Muscle layer of colon (tissue), 2 donors: ENCODE data around the gene MRPL28.

ENCODE experiments used
- H3K27ac ChIP-seq: one replicate; pipeline ENCODE4 v1.7.0; 2013; ENCODE audit warnings: low read depth, mild to moderate bottlenecking, low read length, moderate library complexity
- H3K27me3 ChIP-seq, 2 donors: one replicate each; pipeline ENCODE4 v1.7.0; 2013; ENCODE audit warnings: low read length in 2 of 2, mild to moderate bottlenecking in 2 of 2; ENCODE audit not compliant: insufficient read depth in 2 of 2, control insufficient read depth in 1 of 2
- H3K36me3 ChIP-seq: one replicate; pipeline ENCODE4 v1.7.0; 2013; ENCODE audit warnings: mild to moderate bottlenecking, low read length; ENCODE audit not compliant: insufficient read depth
- H3K4me1 ChIP-seq: one replicate; pipeline ENCODE4 v1.7.0; 2013; ENCODE audit warnings: mild to moderate bottlenecking, low read length; ENCODE audit not compliant: insufficient read depth
- H3K4me3 ChIP-seq, 2 donors: one replicate each; pipeline ENCODE4 v1.7.0; 2013; ENCODE audit warnings: low read length in 2 of 2, low read depth in 1 of 2, mild to moderate bottlenecking in 1 of 2, moderate library complexity in 1 of 2
- H3K9ac ChIP-seq: one replicate; pipeline ENCODE4 v1.7.0; 2013; ENCODE audit warnings: low read length
- H3K9me3 ChIP-seq: one replicate; pipeline ENCODE4 v1.7.0; 2013; ENCODE audit warnings: mild to moderate bottlenecking, low read length
- donor health status: abdominal sarcoma.
- donor health status: Adenocarcinoma of cecum.

The MRPL28 gene

DNA sequence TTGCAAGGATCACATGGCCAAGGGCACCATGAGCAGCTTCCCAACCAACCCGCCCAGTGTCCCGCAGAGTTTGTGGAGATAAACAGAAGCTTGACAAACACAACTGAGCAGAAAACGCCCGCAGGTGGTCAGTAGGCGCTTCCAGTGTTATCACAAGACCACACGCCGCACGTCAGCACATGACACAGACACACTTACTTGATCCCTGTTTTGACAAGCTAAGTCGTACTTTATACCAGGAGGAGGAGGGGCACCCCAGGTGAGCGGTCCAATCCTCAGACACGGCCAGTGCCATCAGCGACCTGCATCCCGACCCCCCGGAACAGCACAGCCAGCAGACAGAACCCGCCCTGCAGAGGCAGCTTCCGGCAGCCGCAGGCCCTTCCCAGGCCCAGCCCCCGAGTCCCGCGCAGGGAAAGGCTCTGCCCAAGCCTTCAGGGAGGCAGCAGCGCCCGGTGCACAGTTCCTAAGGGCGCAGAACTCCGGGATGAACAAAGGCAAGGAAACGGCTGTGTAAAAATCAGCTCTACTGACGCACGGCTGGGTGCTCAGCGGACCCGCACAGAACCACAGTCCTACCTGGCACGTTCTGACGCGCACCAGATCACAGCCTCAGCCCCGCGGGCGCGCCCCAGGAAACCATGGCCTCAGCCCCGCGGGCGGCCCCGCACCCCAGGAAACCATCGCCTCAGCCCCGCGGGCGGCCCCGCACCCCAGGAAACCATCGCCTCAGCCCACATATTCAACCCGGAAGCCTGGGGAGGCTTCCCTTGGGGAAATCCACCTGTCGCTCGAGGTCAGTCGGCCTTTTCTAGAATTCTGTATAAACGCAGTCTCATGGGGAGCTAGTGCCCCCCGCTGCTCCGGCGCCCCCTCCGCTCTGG, 45.6 kb downstream of the MRPL28 start:
- no peaks in the 10 kb centered on the region for H3K36me3 ChIP-seq

GRCh38 chr16:324201-324450, 46.2 kb downstream of the MRPL28 start:
- no peaks in the 10 kb centered on the region for H3K9me3 ChIP-seq
- no peaks in the 10 kb centered on the region for H3K27me3 ChIP-seq
- peaks cover 4% of the 10 kb centered on the region for H3K4me1 ChIP-seq
- no peak overlapping the region for H3K4me3 ChIP-seq
- H3K9ac ChIP-seq: no peak overlapping the region
- no peak overlapping the region for H3K27ac ChIP-seq
- no peaks in the 10 kb centered on the region for H3K36me3 ChIP-seq

More for the DNA sequence above, 45.6 kb downstream of the MRPL28 start:
- Histone ChIP-seq H3K9me3 (no peaks in the 10 kb centered on the region), H3K4me3 (no peak overlapping the region), H3K27ac (no peak overlapping the region), H3K9ac (no peak overlapping the region), H3K27me3 (no peaks in the 10 kb centered on the region), H3K4me1 (peaks cover 4% of the 10 kb centered on the region)

GRCh38 chr16:322476-323143, 47.7 kb downstream of the MRPL28 start:
- Histone ChIP-seq H3K4me1 (peaks cover 4% of the 10 kb centered on the region), H3K27ac (no peak overlapping the region), H3K4me3 (no peak overlapping the region), H3K27me3 (no peaks in the 10 kb centered on the region), H3K36me3 (no peaks in the 10 kb centered on the region), H3K9me3 (no peaks in the 10 kb centered on the region), H3K9ac (no peak overlapping the region)

GRCh38 chr16:321532-321931, 48.8 kb downstream of the MRPL28 start:
- H3K27ac ChIP-seq: no peak overlapping the region
- H3K27me3 ChIP-seq: no peaks in the 10 kb centered on the region
- H3K4me1 ChIP-seq: peaks cover 4% of the 10 kb centered on the region
- no peak overlapping the region for H3K4me3 ChIP-seq
- no peaks in the 10 kb centered on the region for H3K9me3 ChIP-seq
- H3K9ac ChIP-seq: no peak overlapping the region
- H3K36me3 ChIP-seq: no peaks in the 10 kb centered on the region

- Histone ChIP-seq H3K27ac (no peak overlapping the region), H3K36me3 (no peaks in the 10 kb centered on the region), H3K4me1 (no peaks in the 10 kb centered on the region), H3K27me3 (no peaks in the 10 kb centered on the region), H3K9me3 (no peaks in the 10 kb centered on the region), H3K9ac (no peak overlapping the region), H3K4me3 (no peak overlapping the region)
These were observed 50.1 kb downstream of the MRPL28 start for GRCh38 chr16:320206-320605.

- Histone ChIP-seq H3K36me3 (peaks cover 7% of the 10 kb centered on the region), H3K4me3 (no peak overlapping the region), H3K9ac (no peak overlapping the region), H3K9me3 (no peaks in the 10 kb centered on the region), H3K27ac (no peak overlapping the region), H3K27me3 (no peaks in the 10 kb centered on the region), H3K4me1 (no peaks in the 10 kb centered on the region)
These were observed 51.7 kb downstream of the MRPL28 start for GRCh38 chr16:318628-319027.

DNA sequence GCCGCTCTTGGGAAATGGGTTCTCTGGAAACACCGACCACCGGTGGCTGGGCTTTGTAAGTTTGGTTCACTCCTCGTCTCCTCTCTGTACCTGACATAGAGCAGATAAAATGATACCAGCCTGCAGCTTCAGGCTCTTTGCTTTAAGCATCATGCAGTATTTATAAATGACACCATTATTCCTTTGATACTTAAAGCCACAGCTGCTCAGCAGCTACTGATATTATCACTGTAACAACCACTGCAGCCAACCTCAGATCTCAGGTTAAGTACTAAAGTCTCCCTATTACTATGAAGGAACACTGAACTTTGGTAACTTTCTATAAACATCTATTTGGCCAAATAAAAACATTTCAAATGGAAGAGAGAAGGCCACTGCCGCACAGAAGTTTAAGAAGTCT, 52.8 kb downstream of the MRPL28 start:
- Histone ChIP-seq H3K4me3 (no peak overlapping the region), H3K27me3 (no peaks in the 10 kb centered on the region), H3K27ac (no peak overlapping the region), H3K9me3 (no peaks in the 10 kb centered on the region), H3K4me1 (no peaks in the 10 kb centered on the region), H3K36me3 (peaks cover 14% of the 10 kb centered on the region), H3K9ac (no peak overlapping the region)
